ENCODE data around the gene SVOP. TPM values are rescaled to one million over a fixed set of nuclear protein-coding genes. Genes with fewer than 3 reads are reported as not detected.
"Not testable (repeated sequence)": the region's sequence is repeated elsewhere in the genome, so short reads cannot be mapped to it uniquely, and the experiment has no call there.

The SVOP gene
- total RNA-seq, 3 donors from 2014 or later (not counting 1 experiment from before 2014, with no cell fraction given), result not detected

DNA sequence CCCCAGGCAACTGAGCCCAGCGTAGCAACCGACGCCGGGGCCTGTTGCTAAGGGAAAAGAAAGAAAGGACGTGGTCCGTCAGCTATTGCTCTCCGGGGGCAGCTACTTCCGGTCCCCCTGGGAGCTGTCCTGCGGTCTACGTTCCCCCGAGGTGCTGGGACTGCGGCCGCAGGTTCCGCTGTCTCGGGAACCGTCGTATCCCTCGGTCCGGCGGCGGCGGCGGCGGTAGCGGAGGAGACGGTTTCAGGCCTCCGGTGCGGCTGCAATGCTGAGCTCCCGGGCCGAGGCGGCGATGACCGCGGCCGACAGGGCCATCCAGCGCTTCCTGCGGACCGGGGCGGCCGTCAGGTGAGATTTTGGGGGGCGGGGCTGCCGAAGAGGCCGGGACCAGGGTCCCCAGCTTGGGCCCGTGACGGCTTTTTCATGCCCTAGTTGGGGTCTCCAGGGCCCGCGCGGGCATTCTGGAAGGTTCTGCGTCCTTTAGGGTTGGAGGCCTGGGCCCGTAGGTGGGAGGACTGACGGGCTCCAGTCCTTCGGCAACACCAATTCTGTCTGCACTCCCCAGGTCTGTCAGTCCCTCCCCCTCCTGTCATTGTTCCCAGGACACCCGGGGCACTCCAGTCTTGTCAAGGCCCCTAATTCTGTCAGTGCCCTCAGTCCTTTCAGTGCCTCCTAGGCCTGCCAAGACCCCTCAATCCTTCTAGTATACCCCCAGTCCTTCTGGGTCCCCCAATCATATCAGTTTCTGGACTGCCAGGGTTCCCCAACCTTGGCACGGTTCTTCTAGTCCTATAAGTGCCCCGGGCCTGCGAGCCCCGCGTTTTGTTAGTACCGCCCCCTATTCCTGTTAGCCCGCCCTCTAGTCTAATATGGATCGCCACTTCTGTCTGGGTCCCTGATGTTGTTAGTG lies 31.8 kb upstream of the SVOP start, which contains the start of gene USP30:
USP30 (plus strand) TSS at position 163 of the 910 bp plus-strand sequence; CDS start at position 266, 103 bp downstream.
- Histone ChIP-seq H3K27me3 (ENCODE audit: control insufficient read depth, insufficient read depth, low read length) (no peaks in the 10 kb centered on the region), H3K4me3 (ENCODE audit: low read length) (peak within 1 kb of the TSS; percentile 87), H3K4me1 (ENCODE audit: control insufficient read depth, insufficient read depth, low read length) (peaks cover 23% of the 10 kb centered on the region), H3K9me3 (ENCODE audit: control insufficient read depth, insufficient read depth, low read length) (no peaks in the 10 kb centered on the region), H3K36me3 (ENCODE audit: control insufficient read depth, insufficient read depth, low read length) (no peaks in the 10 kb centered on the region), H3K27ac (ENCODE audit: low read length) (peak within 1 kb of the TSS; percentile 94)
- Mint-ChIP-seq H3K27ac (peak within 1 kb of the TSS; percentile 94 to 97), H3K4me1 (peaks cover 23 to 27% of the 10 kb centered on the region in 2 donors), H3K36me3 (no peaks in the 10 kb centered on the region), H3K4me3 (peak within 1 kb of the TSS; percentile 99), H3K27me3 (ENCODE audit: low read depth in 2 of 2) (no peaks in the 10 kb centered on the region), H3K9me3 (no peaks in the 10 kb centered on the region)
- under 1% methylated on average over 61 of the region's 61 CpGs for WGBS (ENCODE audit: insufficient coverage)
- TF ChIP-seq, protein P1, sequence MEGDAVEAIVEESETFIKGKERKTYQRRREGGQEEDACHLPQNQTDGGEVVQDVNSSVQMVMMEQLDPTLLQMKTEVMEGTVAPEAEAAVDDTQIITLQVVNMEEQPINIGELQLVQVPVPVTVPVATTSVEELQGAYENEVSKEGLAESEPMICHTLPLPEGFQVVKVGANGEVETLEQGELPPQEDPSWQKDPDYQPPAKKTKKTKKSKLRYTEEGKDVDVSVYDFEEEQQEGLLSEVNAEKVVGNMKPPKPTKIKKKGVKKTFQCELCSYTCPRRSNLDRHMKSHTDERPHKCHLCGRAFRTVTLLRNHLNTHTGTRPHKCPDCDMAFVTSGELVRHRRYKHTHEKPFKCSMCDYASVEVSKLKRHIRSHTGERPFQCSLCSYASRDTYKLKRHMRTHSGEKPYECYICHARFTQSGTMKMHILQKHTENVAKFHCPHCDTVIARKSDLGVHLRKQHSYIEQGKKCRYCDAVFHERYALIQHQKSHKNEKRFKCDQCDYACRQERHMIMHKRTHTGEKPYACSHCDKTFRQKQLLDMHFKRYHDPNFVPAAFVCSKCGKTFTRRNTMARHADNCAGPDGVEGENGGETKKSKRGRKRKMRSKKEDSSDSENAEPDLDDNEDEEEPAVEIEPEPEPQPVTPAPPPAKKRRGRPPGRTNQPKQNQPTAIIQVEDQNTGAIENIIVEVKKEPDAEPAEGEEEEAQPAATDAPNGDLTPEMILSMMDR (IDR thresholded peaks at IDR 0.05), result no peak
- intact Hi-C loops (cut with micrococcal nuclease), result loop anchor here (1.0 to 10.0 kb wide), 5 partner anchors 41 to 492 kb away; partner anchors contain the start of genes ALKBH2, CORO1C, SART3 and SELPLG
- ATAC-seq, result peak; percentile 65 to 90 (median 85)
- peak; percentile 83 to 94 for DNase-seq

DNA sequence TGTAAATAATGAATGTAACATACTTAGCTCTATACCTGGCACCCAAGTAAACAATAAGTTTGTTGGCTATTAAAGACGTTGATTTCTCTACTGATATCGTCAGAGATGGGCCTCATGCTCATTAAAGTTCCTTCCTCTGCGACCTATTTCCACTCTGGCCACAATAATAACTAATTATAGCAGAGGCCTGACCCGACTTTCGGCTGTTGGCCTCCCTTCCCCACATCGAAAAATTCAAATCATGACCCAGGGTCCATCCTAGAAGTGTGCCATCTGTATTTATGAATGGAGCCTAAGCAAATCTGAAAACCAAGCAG lies 31.2 kb upstream of the SVOP start:
- Histone ChIP-seq H3K36me3 (ENCODE audit: control insufficient read depth, insufficient read depth, low read length) (no peaks in the 10 kb centered on the region), H3K9me3 (ENCODE audit: control insufficient read depth, insufficient read depth, low read length) (no peaks in the 10 kb centered on the region), H3K4me1 (ENCODE audit: control insufficient read depth, insufficient read depth, low read length) (peaks cover 23% of the 10 kb centered on the region), H3K27ac (ENCODE audit: low read length) (peak overlapping the region; percentile 94), H3K4me3 (ENCODE audit: low read length) (peak overlapping the region; percentile 87), H3K27me3 (ENCODE audit: control insufficient read depth, insufficient read depth, low read length) (no peaks in the 10 kb centered on the region)
- TF ChIP-seq, protein P1 (IDR thresholded peaks at IDR 0.05), result no peak
- WGBS (ENCODE audit: insufficient coverage), result 12% methylated on average over 6 of the region's 6 CpGs
- Mint-ChIP-seq H3K36me3 (no peaks in the 10 kb centered on the region), H3K9me3 (no peaks in the 10 kb centered on the region), H3K4me1 (peaks cover 23 to 27% of the 10 kb centered on the region in 2 donors), H3K27me3 (ENCODE audit: low read depth in 2 of 2) (no peaks in the 10 kb centered on the region), H3K4me3 (peak overlapping the region; percentile 99), H3K27ac (peak overlapping the region; percentile 94 to 97)
- intact Hi-C loops (cut with micrococcal nuclease), result loop anchor here (2.0 to 10.0 kb wide), 3 partner anchors 317 to 491 kb away; partner anchors contain the start of genes CORO1C, SART3 and SELPLG
- ATAC-seq (no peak), DNase-seq (no peak)

DNA sequence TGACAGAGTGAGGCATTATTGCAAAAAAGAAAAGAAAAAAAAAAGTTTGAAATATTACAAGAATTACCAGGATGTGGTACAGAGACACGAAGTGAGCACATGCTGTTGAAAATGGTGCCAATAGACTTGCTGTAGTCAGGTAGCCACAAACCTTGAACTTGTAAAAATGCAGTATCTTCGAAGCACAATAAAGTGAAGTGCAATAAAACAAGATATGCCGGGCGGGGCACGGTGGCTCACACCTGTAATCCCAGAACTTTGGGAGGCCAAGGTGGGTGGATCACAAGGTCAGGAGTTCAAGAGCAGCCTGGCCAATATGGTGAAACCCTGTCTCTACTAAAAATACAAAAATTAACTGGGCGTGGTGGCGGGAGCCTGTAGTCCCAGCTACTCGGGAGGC lies 28.9 kb upstream of the SVOP start:
- H3K27ac ChIP-seq (ENCODE audit: low read length); H3K36me3 ChIP-seq (ENCODE audit: control insufficient read depth, insufficient read depth, low read length); H3K9me3 ChIP-seq (ENCODE audit: control insufficient read depth, insufficient read depth, low read length); H3K27me3 Mint-ChIP-seq (ENCODE audit: low read depth in 2 of 2); H3K4me3 ChIP-seq (ENCODE audit: low read length); H3K9me3 Mint-ChIP-seq; DNase-seq; H3K27ac Mint-ChIP-seq; ATAC-seq; H3K36me3 Mint-ChIP-seq; H3K27me3 ChIP-seq (ENCODE audit: control insufficient read depth, insufficient read depth, low read length): not testable (repeated sequence)
- peaks cover 23% of the 10 kb centered on the region for H3K4me1 ChIP-seq (ENCODE audit: control insufficient read depth, insufficient read depth, low read length)
- peak overlapping the region; percentile 47 for H3K4me3 Mint-ChIP-seq
- intact Hi-C loops (cut with micrococcal nuclease), result loop anchor here (5.0 to 10.0 kb wide), 2 partner anchors 315 to 417 kb away; partner anchors contain the start of genes CORO1C and SELPLG
- WGBS (ENCODE audit: insufficient coverage), result 80% methylated on average over 8 of the region's 8 CpGs
- H3K4me1 Mint-ChIP-seq, result peaks cover 23% of the 10 kb centered on the region in 2 donors

DNA sequence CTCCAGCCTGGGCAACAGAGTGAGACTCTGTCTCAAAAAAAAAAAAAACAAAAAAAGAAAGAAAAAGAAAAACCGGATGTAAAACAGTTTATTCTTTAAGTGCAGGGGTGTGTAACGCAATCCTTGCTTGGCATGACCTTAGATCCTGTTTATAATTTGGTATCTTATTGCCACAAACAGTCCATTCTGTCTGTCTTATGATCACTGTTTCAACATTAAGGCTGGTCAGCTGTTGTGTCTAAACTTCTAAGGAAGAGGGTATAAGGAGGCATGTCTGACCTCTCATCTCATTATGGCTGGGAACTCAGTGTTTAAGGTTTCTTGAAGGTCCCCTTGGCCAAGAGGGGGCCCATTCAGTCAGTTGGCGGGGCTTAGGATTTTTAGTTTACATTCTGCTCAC lies 27.8 kb upstream of the SVOP start:
- WGBS (ENCODE audit: insufficient coverage), result 94% methylated on average over 3 of the region's 3 CpGs
- H3K4me3 Mint-ChIP-seq; H3K27me3 Mint-ChIP-seq (ENCODE audit: low read depth in 2 of 2); intact Hi-C loops (cut with micrococcal nuclease); H3K27me3 ChIP-seq (ENCODE audit: control insufficient read depth, insufficient read depth, low read length); ATAC-seq; DNase-seq; H3K36me3 Mint-ChIP-seq; H3K4me3 ChIP-seq (ENCODE audit: low read length); H3K27ac ChIP-seq (ENCODE audit: low read length); H3K27ac Mint-ChIP-seq; H3K9me3 ChIP-seq (ENCODE audit: control insufficient read depth, insufficient read depth, low read length); H3K36me3 ChIP-seq (ENCODE audit: control insufficient read depth, insufficient read depth, low read length); H3K9me3 Mint-ChIP-seq: not testable (repeated sequence)
- H3K4me1 Mint-ChIP-seq, result peaks cover 17% of the 10 kb centered on the region in 2 donors
- peaks cover 16% of the 10 kb centered on the region for H3K4me1 ChIP-seq (ENCODE audit: control insufficient read depth, insufficient read depth, low read length)

Data from natural killer cell (primary cell).